OCI-LY1 (cell line): Measurements from ENCODE around the gene KCNG3.

Experiments used
- CTCF ChIP-seq: fragments of 200-600 bp; sonication (generic), shearing (Covaris generic); IDR thresholded peaks from 2 replicates; pipeline ENCODE4 v1.5.1; 2017; ENCODE audit warnings: mild to moderate bottlenecking, antibody characterized with exemption, low read length, moderate library complexity, mixed read lengths
- EZH2 ChIP-seq: fragments of 200-600 bp; sonication (generic), shearing (Covaris generic); IDR thresholded peaks from 2 replicates; pipeline ENCODE4 v1.8.0; 2017; ENCODE audit warnings: borderline replicate concordance, mixed run types, mild to moderate bottlenecking, antibody characterized with exemption, low read length, moderate library complexity, mixed read lengths

DNA sequence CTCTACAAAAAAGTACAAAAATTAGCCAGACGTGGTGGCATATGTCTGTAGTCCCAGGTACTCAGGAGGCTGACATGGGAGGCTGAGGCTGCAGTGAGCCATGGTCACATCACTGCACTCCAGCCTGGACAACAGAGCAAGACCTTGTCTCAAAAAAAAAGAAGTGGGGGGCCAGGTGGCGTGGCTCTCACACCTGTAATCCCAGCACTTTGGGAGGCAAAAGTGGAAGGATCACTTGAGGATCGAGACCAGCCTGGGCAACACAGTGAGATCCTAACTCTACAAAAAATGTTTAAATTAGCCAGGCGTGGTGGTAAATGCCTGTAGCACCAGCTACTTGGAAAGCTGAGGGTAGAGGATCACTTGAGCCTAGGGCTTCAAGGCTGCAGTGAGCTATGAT, 23.1 kb downstream of the KCNG3 start:
- TF ChIP-seq EZH2 (no peak), CTCF (no peak)
